ENCODE measurements around the gene AICDA.
A peak's percentile ranks its signal among the peaks of the same experiment; 100 is the strongest.

Gene AICDA

GRCh38 chr12:8612629-8613028 is at the start of gene AICDA:
Gene AICDA, minus strand, starts transcription at chr12:8612859. Its CDS starts 92 bp downstream, at chr12:8612767.
- Histone ChIP-seq H3K9ac (ENCODE audit: low read length) (no peak within 1 kb of the TSS), H3K27me3 (replicated peaks; ENCODE audit: control insufficient read depth, insufficient read depth, low read length) (no peaks in the 10 kb centered on the region), H3K4me3 (ENCODE audit: low read length) (no peak within 1 kb of the TSS), H3K9me3 (ENCODE audit: control insufficient read depth, low read length) (no peaks in the 10 kb centered on the region), H3K36me3 (ENCODE audit: control insufficient read depth, insufficient read depth, low read length, severe bottlenecking) (no peaks in the 10 kb centered on the region), H3K4me1 (ENCODE audit: control insufficient read depth, insufficient read depth, low read length) (no peaks in the 10 kb centered on the region)
- DNase-seq (ENCODE audit: low read depth), result no peak

GRCh38 chr12:8661751-8662150 is 49.1 kb upstream of the AICDA start:
- H3K4me3 ChIP-seq (ENCODE audit: low read length), result peak overlapping the region; percentile 82
- peaks cover 81% of the 10 kb centered on the region for H3K4me1 ChIP-seq (ENCODE audit: control insufficient read depth, insufficient read depth, low read length)
- H3K36me3 ChIP-seq (ENCODE audit: control insufficient read depth, insufficient read depth, low read length, severe bottlenecking), result no peaks in the 10 kb centered on the region

GRCh38 chr12:8661016-8661415 is 48.4 kb upstream of the AICDA start:
- H3K27me3 ChIP-seq (replicated peaks; ENCODE audit: control insufficient read depth, insufficient read depth, low read length), result no peaks in the 10 kb centered on the region
- no peaks in the 10 kb centered on the region for H3K9me3 ChIP-seq (ENCODE audit: control insufficient read depth, low read length)
- H3K4me1 ChIP-seq (ENCODE audit: control insufficient read depth, insufficient read depth, low read length), result peaks cover 78% of the 10 kb centered on the region
- H3K9ac ChIP-seq (ENCODE audit: low read length), result peak overlapping the region; percentile 93
- DNase-seq (ENCODE audit: low read depth), result no peak
- H3K4me3 ChIP-seq (ENCODE audit: low read length), result peak overlapping the region; percentile 82
- no peaks in the 10 kb centered on the region for H3K36me3 ChIP-seq (ENCODE audit: control insufficient read depth, insufficient read depth, low read length, severe bottlenecking)

More at GRCh38 chr12:8661751-8662150, 49.1 kb upstream of the AICDA start:
- DNase-seq (ENCODE audit: low read depth), result no peak
- Histone ChIP-seq H3K9me3 (ENCODE audit: control insufficient read depth, low read length) (no peaks in the 10 kb centered on the region), H3K9ac (ENCODE audit: low read length) (peak overlapping the region; percentile 93), H3K27me3 (replicated peaks; ENCODE audit: control insufficient read depth, insufficient read depth, low read length) (no peaks in the 10 kb centered on the region)

GRCh38 chr12:8658346-8658745 is 45.7 kb upstream of the AICDA start:
- Histone ChIP-seq H3K4me1 (ENCODE audit: control insufficient read depth, insufficient read depth, low read length) (peaks cover 54% of the 10 kb centered on the region), H3K27me3 (replicated peaks; ENCODE audit: control insufficient read depth, insufficient read depth, low read length) (no peaks in the 10 kb centered on the region), H3K9ac (ENCODE audit: low read length) (peak overlapping the region; percentile 93), H3K36me3 (ENCODE audit: control insufficient read depth, insufficient read depth, low read length, severe bottlenecking) (peaks cover 19% of the 10 kb centered on the region), H3K4me3 (ENCODE audit: low read length) (peak overlapping the region; percentile 82), H3K9me3 (ENCODE audit: control insufficient read depth, low read length) (no peaks in the 10 kb centered on the region)
- DNase-seq (ENCODE audit: low read depth), result peak; percentile 65

- peaks cover 30% of the 10 kb centered on the region for H3K4me1 ChIP-seq (ENCODE audit: control insufficient read depth, insufficient read depth, low read length)
- H3K4me3 ChIP-seq (ENCODE audit: low read length), result no peak overlapping the region
- no peaks in the 10 kb centered on the region for H3K9me3 ChIP-seq (ENCODE audit: control insufficient read depth, low read length)
- no peak for DNase-seq (ENCODE audit: low read depth)
- peak overlapping the region; percentile 2 for H3K9ac ChIP-seq (ENCODE audit: low read length)
- peaks cover 44% of the 10 kb centered on the region for H3K36me3 ChIP-seq (ENCODE audit: control insufficient read depth, insufficient read depth, low read length, severe bottlenecking)
- H3K27me3 ChIP-seq (replicated peaks; ENCODE audit: control insufficient read depth, insufficient read depth, low read length), result no peaks in the 10 kb centered on the region
These were observed 42.8 kb upstream of the AICDA start for GRCh38 chr12:8655421-8655820.

GRCh38 chr12:8648576-8649205 is 36.0 kb upstream of the AICDA start:
- DNase-seq (ENCODE audit: low read depth), result no peak
- H3K36me3 ChIP-seq (ENCODE audit: control insufficient read depth, insufficient read depth, low read length, severe bottlenecking), result peaks cover 82% of the 10 kb centered on the region

GRCh38 chr12:8647968-8648367 is 35.3 kb upstream of the AICDA start:
- no peak for DNase-seq (ENCODE audit: low read depth)
- H3K4me1 ChIP-seq (ENCODE audit: control insufficient read depth, insufficient read depth, low read length), result no peaks in the 10 kb centered on the region
- H3K27me3 ChIP-seq (replicated peaks; ENCODE audit: control insufficient read depth, insufficient read depth, low read length), result no peaks in the 10 kb centered on the region
- H3K9me3 ChIP-seq (ENCODE audit: control insufficient read depth, low read length), result no peaks in the 10 kb centered on the region
- H3K4me3 ChIP-seq (ENCODE audit: low read length), result no peak overlapping the region
- no peak overlapping the region for H3K9ac ChIP-seq (ENCODE audit: low read length)
- H3K36me3 ChIP-seq (ENCODE audit: control insufficient read depth, insufficient read depth, low read length, severe bottlenecking), result peaks cover 74% of the 10 kb centered on the region

More at GRCh38 chr12:8648576-8649205, 36.0 kb upstream of the AICDA start:
- Histone ChIP-seq H3K4me3 (ENCODE audit: low read length) (no peak overlapping the region), H3K9ac (ENCODE audit: low read length) (no peak overlapping the region), H3K4me1 (ENCODE audit: control insufficient read depth, insufficient read depth, low read length) (no peaks in the 10 kb centered on the region), H3K9me3 (ENCODE audit: control insufficient read depth, low read length) (no peaks in the 10 kb centered on the region), H3K27me3 (replicated peaks; ENCODE audit: control insufficient read depth, insufficient read depth, low read length) (no peaks in the 10 kb centered on the region)

GRCh38 chr12:8644345-8645248 is 31.9 kb upstream of the AICDA start:
- DNase-seq (ENCODE audit: low read depth), result no peak
- Histone ChIP-seq H3K36me3 (ENCODE audit: control insufficient read depth, insufficient read depth, low read length, severe bottlenecking) (peaks cover 51% of the 10 kb centered on the region), H3K9me3 (ENCODE audit: control insufficient read depth, low read length) (no peaks in the 10 kb centered on the region)

GRCh38 chr12:8642775-8643174 is 30.1 kb upstream of the AICDA start:
- no peaks in the 10 kb centered on the region for H3K4me1 ChIP-seq (ENCODE audit: control insufficient read depth, insufficient read depth, low read length)
- H3K4me3 ChIP-seq (ENCODE audit: low read length), result no peak overlapping the region
- no peaks in the 10 kb centered on the region for H3K9me3 ChIP-seq (ENCODE audit: control insufficient read depth, low read length)
- no peaks in the 10 kb centered on the region for H3K27me3 ChIP-seq (replicated peaks; ENCODE audit: control insufficient read depth, insufficient read depth, low read length)
- no peak for DNase-seq (ENCODE audit: low read depth)
- H3K36me3 ChIP-seq (ENCODE audit: control insufficient read depth, insufficient read depth, low read length, severe bottlenecking), result peaks cover 33% of the 10 kb centered on the region
- no peak overlapping the region for H3K9ac ChIP-seq (ENCODE audit: low read length)

More at GRCh38 chr12:8644345-8645248, 31.9 kb upstream of the AICDA start:
- no peaks in the 10 kb centered on the region for H3K4me1 ChIP-seq (ENCODE audit: control insufficient read depth, insufficient read depth, low read length)
- no peaks in the 10 kb centered on the region for H3K27me3 ChIP-seq (replicated peaks; ENCODE audit: control insufficient read depth, insufficient read depth, low read length)
- H3K9ac ChIP-seq (ENCODE audit: low read length), result no peak overlapping the region
- no peak overlapping the region for H3K4me3 ChIP-seq (ENCODE audit: low read length)

GRCh38 chr12:8639936-8640335 is 27.3 kb upstream of the AICDA start:
- no peaks in the 10 kb centered on the region for H3K4me1 ChIP-seq (ENCODE audit: control insufficient read depth, insufficient read depth, low read length)
- no peak for DNase-seq (ENCODE audit: low read depth)
- no peaks in the 10 kb centered on the region for H3K27me3 ChIP-seq (replicated peaks; ENCODE audit: control insufficient read depth, insufficient read depth, low read length)
- no peak overlapping the region for H3K9ac ChIP-seq (ENCODE audit: low read length)
- H3K9me3 ChIP-seq (ENCODE audit: control insufficient read depth, low read length), result no peaks in the 10 kb centered on the region
- H3K36me3 ChIP-seq (ENCODE audit: control insufficient read depth, insufficient read depth, low read length, severe bottlenecking), result peaks cover 8% of the 10 kb centered on the region
- H3K4me3 ChIP-seq (ENCODE audit: low read length), result no peak overlapping the region

- H3K27me3 ChIP-seq (replicated peaks; ENCODE audit: control insufficient read depth, insufficient read depth, low read length), result no peaks in the 10 kb centered on the region
- H3K36me3 ChIP-seq (ENCODE audit: control insufficient read depth, insufficient read depth, low read length, severe bottlenecking), result peaks cover 6% of the 10 kb centered on the region
- no peak overlapping the region for H3K4me3 ChIP-seq (ENCODE audit: low read length)
- no peak overlapping the region for H3K9ac ChIP-seq (ENCODE audit: low read length)
- no peaks in the 10 kb centered on the region for H3K4me1 ChIP-seq (ENCODE audit: control insufficient read depth, insufficient read depth, low read length)
- DNase-seq (ENCODE audit: low read depth), result no peak
- H3K9me3 ChIP-seq (ENCODE audit: control insufficient read depth, low read length), result no peaks in the 10 kb centered on the region
These were observed 26.3 kb upstream of the AICDA start for GRCh38 chr12:8638951-8639350.

Data from adipocyte (in vitro differentiated cells).